G401.6 (cell line): ENCODE measurements around the gene CPA5.

Source experiments
- FAIRE-seq: peaks from 2 replicates; lab custom pipeline; 2012; peaks lifted over from hg19 to GRCh38; lab: Jason Lieb, UNC

CPA5 gene

GRCh38 chr7:130397051-130397757, 52.6 kb downstream of the CPA5 start:
- FAIRE-seq, result no peak

DNA sequence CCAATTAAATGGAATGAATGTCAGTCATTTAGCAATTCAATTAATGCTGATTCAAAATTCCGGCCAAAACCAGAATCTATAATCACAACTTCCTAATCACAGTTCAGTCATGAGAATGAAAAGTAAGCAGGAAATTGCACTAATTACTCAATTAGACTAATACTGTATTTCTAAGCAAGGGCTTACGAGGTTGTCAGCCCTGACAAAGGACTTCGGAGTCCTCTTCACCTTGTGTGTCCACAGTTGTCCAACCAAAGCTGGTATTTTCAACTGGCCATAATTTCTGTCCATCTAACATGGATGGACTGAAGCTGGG, 53.1 kb downstream of the CPA5 start:
- FAIRE-seq, result no peak

- FAIRE-seq, result no peak
Measured at GRCh38 chr7:130398526-130399090, 54.0 kb downstream of the CPA5 start.

GRCh38 chr7:130400120-130400572, 55.5 kb downstream of the CPA5 start:
- FAIRE-seq, result no peak

GRCh38 chr7:130401101-130401500, 56.5 kb downstream of the CPA5 start:
- no peak for FAIRE-seq

GRCh38 chr7:130401578-130401977, 57.0 kb downstream of the CPA5 start:
- FAIRE-seq, result no peak

DNA sequence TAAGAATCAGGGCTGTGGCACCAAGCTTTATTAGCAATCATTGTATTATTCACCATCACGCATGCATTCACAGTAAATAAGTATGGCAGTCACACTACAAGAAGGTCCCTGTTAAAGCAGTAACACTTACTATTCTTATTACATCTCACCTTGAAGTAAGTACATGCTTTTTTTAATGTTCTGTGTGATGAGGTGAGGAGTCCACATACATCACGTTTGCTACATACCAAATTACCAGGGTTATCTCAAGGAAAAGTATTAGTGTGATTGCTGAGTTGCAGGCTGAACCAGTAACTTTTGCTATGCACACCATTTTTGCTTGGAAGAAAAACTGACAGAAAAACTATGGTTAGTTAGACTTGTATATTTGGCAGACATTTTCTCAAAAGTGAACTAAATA, 60.4 kb downstream of the CPA5 start:
- FAIRE-seq, result no peak

- FAIRE-seq, result no peak
Measured at GRCh38 chr7:130409067-130409711, 64.6 kb downstream of the CPA5 start.

DNA sequence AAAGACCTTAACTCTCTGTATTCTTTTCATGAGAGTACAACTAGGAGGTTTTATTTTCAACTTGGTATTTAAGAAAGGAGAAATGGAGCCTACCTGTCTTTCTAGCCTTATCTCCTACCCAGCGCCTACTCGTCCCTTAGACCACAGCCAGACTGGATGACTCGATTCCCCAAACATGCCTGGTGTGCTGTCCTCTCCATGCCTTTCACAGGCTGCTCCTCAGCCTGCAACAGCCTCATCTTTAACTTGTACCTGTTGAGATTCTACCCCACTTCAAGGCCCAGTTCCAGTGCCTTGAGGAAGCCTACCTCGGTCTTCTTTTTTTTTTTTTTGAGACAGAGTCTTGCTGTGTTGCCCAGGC, 65.1 kb downstream of the CPA5 start:
- FAIRE-seq, result no peak

GRCh38 chr7:130410868-130411541, 66.4 kb downstream of the CPA5 start:
- FAIRE-seq, result no peak

DNA sequence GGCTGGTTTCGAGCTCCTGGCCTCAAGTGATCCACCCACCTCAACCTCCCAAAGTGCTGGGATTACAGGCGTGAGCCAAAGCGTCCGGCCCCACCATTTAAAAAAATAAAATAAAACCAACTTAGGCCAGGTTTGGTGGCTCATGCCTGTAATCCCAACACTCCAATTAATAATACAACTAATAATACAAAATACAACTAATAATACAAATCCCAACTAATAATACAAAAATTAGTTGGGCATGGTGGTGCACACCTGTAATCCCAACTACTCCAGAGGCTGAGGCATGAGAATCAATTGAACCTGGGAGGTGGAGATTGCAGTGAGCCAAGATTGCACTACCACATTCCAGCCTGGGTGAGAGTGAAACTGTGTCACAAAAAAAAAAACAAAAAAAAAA, 68.6 kb downstream of the CPA5 start:
- no peak for FAIRE-seq

- FAIRE-seq, result no peak
Measured at GRCh38 chr7:130415006-130415405, 70.4 kb downstream of the CPA5 start.

DNA sequence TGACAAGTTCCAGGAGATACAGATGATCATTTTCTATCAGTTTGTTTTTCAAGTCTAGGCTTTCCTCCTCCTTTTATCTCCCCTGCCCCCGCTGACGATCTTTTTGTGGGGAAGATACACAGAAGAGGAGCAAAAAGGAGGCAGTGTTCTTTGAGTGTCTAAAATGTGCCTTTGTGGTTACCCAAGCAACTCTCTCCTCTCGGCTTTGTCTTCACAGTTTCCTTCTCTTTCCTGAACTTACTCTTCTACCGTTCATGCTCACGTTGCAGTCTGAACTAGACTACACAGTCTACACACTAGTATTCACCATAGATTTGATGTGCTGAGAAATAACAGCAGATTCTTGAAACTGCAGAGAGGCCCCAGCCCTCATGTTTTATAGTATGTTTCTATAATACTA, 72.6 kb downstream of the CPA5 start:
- no peak for FAIRE-seq

DNA sequence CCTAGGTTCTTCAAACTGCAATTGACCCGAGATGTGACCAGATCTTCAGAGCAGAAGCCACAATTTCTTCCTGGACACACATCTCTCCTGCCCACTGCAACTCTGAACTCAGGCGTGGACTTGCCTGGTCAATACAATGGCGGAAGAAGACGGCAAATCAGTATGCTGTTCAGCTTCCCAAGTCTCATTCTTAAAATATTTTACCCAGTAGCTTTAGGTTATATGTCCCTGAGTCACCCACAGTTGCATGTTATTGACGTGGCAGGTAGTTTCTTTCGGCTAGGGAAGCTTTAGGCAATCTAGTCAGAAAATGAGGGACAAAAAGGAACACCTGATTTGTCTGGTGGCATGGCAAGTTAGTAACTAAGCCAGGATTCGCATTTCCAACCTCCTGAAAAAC, 73.7 kb downstream of the CPA5 start:
- no peak for FAIRE-seq
